NOMO-1 treated with DMSO at 0.1 percent for 48 hours (cell line): Measurements from ENCODE around the gene ANK2.
A peak's percentile ranks its signal among the peaks of the same experiment; 100 is the strongest.

Experiments used
- DNase-seq: peaks from one replicate; lab custom pipeline; 2025; ENCODE audit not compliant: unreplicated experiment; lab: John Stamatoyannopoulos, UW

The ANK2 gene

GRCh38 chr4:113090954-113091353 lies 41.5 kb downstream of the ANK2 start:
- DNase-seq: no peak

GRCh38 chr4:113094331-113094730 lies 44.9 kb downstream of the ANK2 start:
- no peak for DNase-seq

GRCh38 chr4:113094802-113095201 lies 45.3 kb downstream of the ANK2 start:
- no peak for DNase-seq

GRCh38 chr4:113101669-113102068 lies 52.2 kb downstream of the ANK2 start:
- no peak for DNase-seq

- DNase-seq: no peak
Observed at GRCh38 chr4:113103556-113103955, 54.1 kb downstream of the ANK2 start.

GRCh38 chr4:113106108-113106507 lies 56.7 kb downstream of the ANK2 start:
- peak; percentile 0 for DNase-seq

- DNase-seq: no peak
Observed at GRCh38 chr4:113109106-113109718, 59.8 kb downstream of the ANK2 start.

- no peak for DNase-seq
Observed at GRCh38 chr4:113112338-113112978, 63.0 kb downstream of the ANK2 start.

GRCh38 chr4:113113151-113113550 lies 63.7 kb downstream of the ANK2 start:
- DNase-seq: no peak

GRCh38 chr4:113114884-113115283 lies 65.4 kb downstream of the ANK2 start:
- DNase-seq: no peak

GRCh38 chr4:113116414-113117357 lies 67.2 kb downstream of the ANK2 start:
- DNase-seq: no peak

GRCh38 chr4:113117358-113117702 lies 67.9 kb downstream of the ANK2 start:
- DNase-seq: no peak

GRCh38 chr4:113122066-113122465 lies 72.6 kb downstream of the ANK2 start:
- peak; percentile 15 for DNase-seq

GRCh38 chr4:113125418-113125817 lies 76.0 kb downstream of the ANK2 start:
- no peak for DNase-seq

GRCh38 chr4:113131136-113131535 lies 81.7 kb downstream of the ANK2 start:
- no peak for DNase-seq

GRCh38 chr4:113131621-113132020 lies 82.2 kb downstream of the ANK2 start:
- DNase-seq: no peak

GRCh38 chr4:113141901-113142346 lies 92.5 kb downstream of the ANK2 start:
- DNase-seq: no peak

- no peak for DNase-seq
Observed at GRCh38 chr4:113142351-113142750, 92.9 kb downstream of the ANK2 start.

- no peak for DNase-seq
Observed at GRCh38 chr4:113144091-113144490, 94.6 kb downstream of the ANK2 start.

- DNase-seq: no peak
Observed at GRCh38 chr4:113145147-113145518, 95.7 kb downstream of the ANK2 start.

- peak; percentile 9 for DNase-seq
Observed at GRCh38 chr4:113145519-113146291, 96.3 kb downstream of the ANK2 start.
